ENCODE data around the gene MAMDC4. TPM values are rescaled to one million over a fixed set of nuclear protein-coding genes. Genes with fewer than 3 reads are reported as not detected.
"Not testable (repeated sequence)": the region's sequence is repeated elsewhere in the genome, so short reads cannot be mapped to it uniquely, and the experiment has no call there.

Gene MAMDC4
- total RNA-seq, 1 experiment from 2014 or later, result 0.17 TPM

DNA sequence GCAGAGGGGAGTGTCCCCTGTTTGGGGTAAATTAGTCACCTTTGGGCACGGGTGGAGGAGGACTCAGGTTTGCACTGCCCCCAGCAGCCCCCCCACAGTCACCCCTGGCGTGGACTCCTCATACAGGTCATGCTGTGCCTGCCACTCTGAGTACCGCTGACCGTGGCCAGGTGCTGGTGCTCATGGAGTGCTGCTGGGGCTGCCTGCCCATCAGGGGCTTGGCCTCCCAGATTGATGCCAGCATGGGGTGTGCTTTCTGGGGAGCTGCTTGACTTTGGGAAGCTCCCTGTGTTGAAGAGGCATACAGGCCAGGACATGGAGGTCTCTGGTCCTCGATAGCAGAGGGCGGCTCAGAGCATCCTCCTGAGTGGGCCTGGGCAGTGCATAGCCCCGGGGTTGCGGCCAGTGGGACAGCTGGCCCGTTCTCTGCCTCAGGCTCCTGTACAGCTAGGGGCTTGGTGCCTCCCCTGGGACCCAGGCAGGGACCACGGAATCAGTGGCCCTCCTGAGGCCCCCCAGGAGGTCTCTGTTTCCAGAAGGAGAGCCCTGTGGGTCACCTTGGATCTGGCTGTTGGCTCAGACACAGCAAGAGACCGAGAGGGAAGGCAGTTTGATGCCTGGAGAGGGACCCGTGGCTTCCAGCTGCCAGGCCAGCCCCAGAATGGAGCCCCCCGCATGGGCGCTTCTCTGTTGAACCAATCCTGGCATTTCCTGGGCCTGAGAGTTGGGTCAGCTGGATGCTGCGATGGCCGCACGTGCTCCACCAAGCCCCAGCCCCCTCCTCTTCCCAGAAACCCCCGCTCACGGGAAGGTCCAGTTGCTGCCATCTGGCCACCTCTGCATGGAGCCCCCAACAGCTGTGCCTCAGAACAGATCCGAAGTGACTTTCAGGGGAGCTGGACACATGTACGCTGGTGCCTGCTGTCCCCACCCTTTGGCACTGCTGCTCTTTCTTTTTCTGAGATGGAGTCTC is 15.9 kb upstream of the MAMDC4 start:
- no peak for DNase-seq (ENCODE audit: low read depth)
- in situ Hi-C loops (cut with HindIII; ENCODE audit: low pct_unique_long_range_greater_than_20kb, low sequenced_read_pairs), result no loop called here

DNA sequence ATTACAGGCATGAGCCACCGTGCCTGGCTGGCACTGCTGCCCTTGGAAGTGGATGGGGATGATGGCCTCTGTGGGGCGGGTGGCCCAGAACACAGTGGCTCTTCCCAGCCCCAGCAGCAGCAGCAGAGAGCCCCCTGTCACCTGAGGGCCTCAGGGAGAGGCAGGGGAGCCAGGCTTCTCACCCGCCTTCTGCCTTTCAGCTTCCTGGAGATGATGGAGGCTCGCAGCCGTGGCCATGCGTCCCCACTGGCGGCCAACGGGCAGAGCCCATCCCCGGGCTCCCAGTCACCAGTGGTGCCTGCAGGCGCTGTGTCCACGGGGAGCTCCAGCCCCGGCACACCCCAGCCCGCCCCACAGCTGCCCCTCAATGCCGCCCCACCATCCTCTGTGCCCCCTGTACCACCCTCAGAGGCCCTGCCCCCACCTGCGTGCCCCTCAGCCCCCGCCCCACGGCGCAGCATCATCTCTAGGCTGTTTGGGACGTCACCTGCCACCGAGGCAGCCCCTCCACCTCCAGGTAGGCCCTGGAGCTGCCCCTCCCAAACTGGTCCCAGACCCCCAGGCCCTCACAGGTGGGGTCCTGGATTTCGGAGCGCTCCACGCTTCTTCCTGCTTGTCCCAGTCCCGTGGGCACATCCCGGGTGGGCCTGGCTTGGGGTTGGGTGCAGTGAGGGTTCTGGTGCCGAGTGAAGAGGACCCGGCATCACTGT is 14.8 kb upstream of the MAMDC4 start:
- no peak for DNase-seq (ENCODE audit: low read depth)
- in situ Hi-C loops (cut with HindIII; ENCODE audit: low pct_unique_long_range_greater_than_20kb, low sequenced_read_pairs), result no loop called here

- DNase-seq (ENCODE audit: low read depth); in situ Hi-C loops (cut with HindIII; ENCODE audit: low pct_unique_long_range_greater_than_20kb, low sequenced_read_pairs): not testable (repeated sequence)
Measured at GRCh38 chr9:136837856-136838277, 14.3 kb upstream of the MAMDC4 start.

GRCh38 chr9:136838314-136839228 is 13.6 kb upstream of the MAMDC4 start:
- no peak for DNase-seq (ENCODE audit: low read depth)
- in situ Hi-C loops (cut with HindIII; ENCODE audit: low pct_unique_long_range_greater_than_20kb, low sequenced_read_pairs), result no loop called here

DNA sequence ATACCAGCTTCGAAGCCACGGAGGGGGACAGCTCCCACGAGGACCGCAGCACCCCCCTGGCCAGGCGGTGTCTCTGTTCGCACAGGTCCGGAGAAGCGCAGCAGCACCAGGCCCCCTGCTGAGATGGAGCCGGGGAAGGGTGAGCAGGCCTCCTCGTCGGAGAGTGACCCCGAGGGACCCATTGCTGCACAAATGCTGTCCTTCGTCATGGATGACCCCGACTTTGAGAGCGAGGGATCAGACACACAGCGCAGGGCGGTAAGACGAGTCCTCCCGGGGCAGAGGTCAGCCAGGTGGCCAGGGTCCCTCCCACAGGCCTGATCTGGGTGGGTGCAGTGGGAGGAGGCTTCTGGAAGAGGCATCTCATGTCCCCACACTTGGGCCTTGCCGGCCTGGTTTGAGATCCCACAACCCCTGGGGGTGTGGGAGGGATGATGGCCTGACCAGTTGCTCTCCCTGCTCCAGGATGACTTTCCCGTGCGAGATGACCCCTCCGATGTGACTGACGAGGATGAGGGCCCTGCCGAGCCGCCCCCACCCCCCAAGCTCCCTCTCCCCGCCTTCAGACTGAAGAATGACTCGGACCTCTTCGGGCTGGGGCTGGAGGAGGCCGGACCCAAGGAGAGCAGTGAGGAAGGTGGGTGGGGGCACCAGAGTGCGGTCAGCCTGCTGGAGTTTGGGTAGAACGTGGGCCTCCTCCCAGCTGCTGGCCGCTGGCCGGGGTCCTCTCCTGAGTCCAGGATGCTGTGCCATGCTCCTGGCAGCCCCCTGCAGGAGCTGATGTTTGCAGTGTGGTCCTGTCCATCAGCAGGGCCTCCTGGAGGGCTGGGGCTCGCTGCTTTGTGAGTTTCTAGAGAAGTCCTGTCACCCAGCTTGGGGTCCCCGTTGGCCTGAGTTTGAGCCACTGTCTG is 12.7 kb upstream of the MAMDC4 start:
- in situ Hi-C loops (cut with HindIII; ENCODE audit: low pct_unique_long_range_greater_than_20kb, low sequenced_read_pairs), result no loop called here

GRCh38 chr9:136840140-136840876 is 11.8 kb upstream of the MAMDC4 start:
- peak; percentile 31 for DNase-seq (ENCODE audit: low read depth)
- in situ Hi-C loops (cut with HindIII; ENCODE audit: low pct_unique_long_range_greater_than_20kb, low sequenced_read_pairs), result no loop called here

More for the DNA sequence above, 12.7 kb upstream of the MAMDC4 start:
- no peak for DNase-seq (ENCODE audit: low read depth)

DNA sequence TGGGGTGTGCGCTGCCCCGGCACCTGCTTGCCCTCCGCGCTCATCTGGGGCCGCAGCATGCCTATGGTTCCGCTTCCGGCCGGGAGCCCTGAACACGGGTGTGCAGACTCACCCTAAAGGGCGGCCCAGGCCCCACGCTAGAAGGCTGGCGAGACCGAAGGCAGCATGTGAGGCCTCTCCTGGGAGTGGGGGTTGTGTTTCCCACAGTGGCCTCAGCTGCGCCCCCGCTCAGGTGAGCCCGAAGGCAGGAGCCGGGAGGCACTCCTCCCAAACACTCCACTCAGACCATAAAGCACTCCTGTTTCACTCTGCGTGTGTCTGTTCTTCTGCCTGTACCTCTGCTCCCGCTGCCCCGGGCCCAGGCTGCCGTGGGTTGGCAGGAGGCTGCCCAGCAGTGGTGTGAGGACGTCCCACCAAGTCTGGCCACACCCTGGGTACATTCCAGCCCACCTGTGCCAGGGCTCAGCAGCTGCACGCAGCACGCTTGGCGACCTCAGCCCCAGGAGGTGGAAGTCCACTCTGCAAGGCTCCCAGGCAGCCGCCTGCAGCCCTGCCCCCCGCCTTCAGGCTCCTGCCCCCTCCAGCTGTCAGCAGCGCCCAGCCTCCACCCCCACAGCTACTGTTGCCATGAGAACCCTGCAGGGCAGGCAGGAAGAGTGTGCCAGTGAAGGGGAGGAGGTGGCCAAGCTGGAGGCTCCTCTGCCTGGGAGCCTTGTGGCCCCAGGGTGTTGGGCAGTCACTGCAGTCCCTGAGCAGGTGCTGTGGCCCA is 11.1 kb upstream of the MAMDC4 start:
- in situ Hi-C loops (cut with HindIII; ENCODE audit: low pct_unique_long_range_greater_than_20kb, low sequenced_read_pairs), result no loop called here
- DNase-seq (ENCODE audit: low read depth), result peak; percentile 79

- DNase-seq (ENCODE audit: low read depth); in situ Hi-C loops (cut with HindIII; ENCODE audit: low pct_unique_long_range_greater_than_20kb, low sequenced_read_pairs): not testable (repeated sequence)
Measured at GRCh38 chr9:136841646-136842379, 10.3 kb upstream of the MAMDC4 start.

DNA sequence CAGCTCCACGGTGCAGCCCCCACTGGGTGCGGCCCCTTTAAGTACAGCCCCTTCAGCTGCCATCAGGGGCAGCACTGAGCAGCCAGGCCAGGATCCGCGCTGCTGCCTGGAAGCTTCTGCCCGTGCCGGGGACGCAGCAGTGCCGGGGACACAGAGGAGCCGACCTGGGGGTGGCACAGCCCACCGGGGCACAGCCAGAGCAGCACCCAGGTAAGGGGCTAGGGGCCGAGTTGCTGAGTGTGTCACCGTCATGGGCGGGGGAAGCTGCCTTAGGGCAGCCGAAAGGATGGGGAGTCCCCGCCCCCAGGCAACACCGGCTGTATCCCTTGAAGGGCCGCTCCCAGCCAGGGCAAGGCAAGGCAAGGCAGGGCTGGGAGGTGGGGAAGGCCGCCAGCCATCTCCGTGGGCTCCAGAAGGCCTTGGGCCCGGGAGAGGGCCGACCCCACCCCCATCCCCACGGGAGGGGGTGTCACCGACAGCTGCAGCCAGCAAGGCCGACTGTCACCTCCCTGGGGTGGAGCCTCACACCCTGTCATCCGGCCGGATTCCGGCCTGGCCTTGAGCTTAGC is 9.7 kb upstream of the MAMDC4 start, which contains the start of gene AJM1:
TSS of gene AJM1 (plus strand) at position 99 of the 569 bp plus-strand sequence. CDS start 1,937 bp downstream, outside the sequence.
- in situ Hi-C loops (cut with HindIII; ENCODE audit: low pct_unique_long_range_greater_than_20kb, low sequenced_read_pairs), result not testable (repeated sequence)
- DNase-seq (ENCODE audit: low read depth), result peak; percentile 70

DNA sequence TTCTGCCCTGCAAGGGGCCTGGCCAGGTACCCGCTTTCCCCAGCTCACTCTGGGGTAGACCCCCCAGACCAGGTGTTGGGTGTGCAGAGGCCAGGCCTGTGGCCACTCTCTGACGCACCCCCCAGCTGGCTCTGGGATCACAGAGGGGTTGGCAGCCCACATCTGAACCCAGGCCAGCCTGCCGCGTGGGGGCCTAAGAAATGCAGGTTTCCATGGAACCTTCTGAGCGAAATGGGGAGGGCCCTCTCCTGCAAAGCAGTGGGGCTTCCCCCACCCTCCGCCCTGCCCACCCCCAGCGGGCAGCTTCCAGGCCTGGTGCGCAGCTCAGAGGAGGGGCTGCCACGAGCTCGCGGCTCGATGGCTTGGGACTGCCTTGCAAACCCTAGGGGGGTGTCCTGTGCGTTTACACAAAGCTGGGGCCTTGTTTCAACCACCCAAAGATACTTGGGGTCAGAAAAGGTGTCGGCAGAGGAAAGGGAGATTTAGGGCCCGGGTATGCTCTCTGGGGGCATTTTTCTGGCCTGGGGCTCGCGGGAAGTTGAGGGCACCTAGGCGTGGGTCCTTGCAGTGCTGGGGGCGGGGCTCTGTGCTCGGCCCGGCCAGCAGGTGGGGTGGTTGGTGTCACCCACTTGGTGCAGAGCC is 8.9 kb upstream of the MAMDC4 start:
- in situ Hi-C loops (cut with HindIII; ENCODE audit: low pct_unique_long_range_greater_than_20kb, low sequenced_read_pairs), result not testable (repeated sequence)

DNA sequence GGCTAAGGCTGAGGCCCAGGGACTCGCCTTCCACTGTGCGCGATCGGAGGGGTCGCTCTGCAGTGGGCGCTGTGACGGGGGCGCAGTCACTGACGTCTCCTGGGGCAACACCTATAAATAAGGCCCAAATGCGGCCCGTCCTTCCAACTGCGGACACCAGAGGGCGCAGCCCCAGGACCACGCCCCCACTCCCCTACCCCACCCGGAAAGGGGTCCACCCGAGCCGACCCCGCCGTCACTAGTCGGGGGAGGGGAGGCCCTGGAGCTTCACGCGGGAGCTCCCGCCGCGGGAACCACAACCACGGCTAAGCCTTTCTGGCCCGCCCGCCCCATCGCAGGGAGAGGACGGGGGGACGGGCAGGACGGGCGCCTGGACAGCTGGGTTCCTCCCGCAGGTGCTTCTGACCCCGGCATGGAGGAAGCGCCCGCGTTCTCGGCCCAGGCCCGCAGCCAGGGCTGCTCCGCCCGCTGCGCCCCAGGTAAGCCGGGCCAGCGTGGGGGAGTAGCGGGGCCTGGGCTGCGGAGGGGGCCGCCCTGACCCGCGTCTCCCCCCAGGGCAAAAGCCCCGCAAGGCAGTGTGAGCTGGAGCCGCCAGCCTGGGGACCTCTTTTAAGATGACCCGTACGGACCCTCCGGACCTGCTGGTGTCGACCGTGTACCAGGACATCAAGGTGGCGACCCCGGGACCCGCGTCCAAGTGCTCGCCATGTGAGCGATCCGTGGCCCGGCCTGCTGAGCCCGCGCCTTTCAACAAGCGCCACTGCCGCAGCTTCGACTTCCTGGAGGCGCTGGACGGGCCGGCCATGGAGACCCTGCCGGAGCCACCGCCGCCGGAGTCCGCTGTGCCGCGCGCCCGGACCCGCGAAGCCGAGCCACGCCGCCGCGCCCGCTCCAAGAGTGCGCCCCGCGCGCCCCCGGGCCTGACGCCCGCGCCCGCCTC is 8.1 kb upstream of the MAMDC4 start:
- in situ Hi-C loops (cut with HindIII; ENCODE audit: low pct_unique_long_range_greater_than_20kb, low sequenced_read_pairs); DNase-seq (ENCODE audit: low read depth): not testable (repeated sequence)

More for the DNA sequence above, 8.9 kb upstream of the MAMDC4 start:
- not testable (repeated sequence) for DNase-seq (ENCODE audit: low read depth)

GRCh38 chr9:136844761-136845464 is 7.2 kb upstream of the MAMDC4 start:
- in situ Hi-C loops (cut with HindIII; ENCODE audit: low pct_unique_long_range_greater_than_20kb, low sequenced_read_pairs), result no loop called here
- no peak for DNase-seq (ENCODE audit: low read depth)
